Cardiac muscle cell (in vitro differentiated cells and primary cell): ENCODE data around the gene FAM120B. TPM values are rescaled to one million over a fixed set of nuclear protein-coding genes. Genes with fewer than 3 reads are reported as not detected.
A peak's percentile ranks its signal among the peaks of the same experiment; 100 is the strongest.

ENCODE experiments used
- DNase-seq, 2 donors: peaks; one replicate each; pipeline versions ENCODE4 v3.0.0 to v3.0.0-alpha.2; 2010 to 2017; ENCODE audit warnings: low read depth in 1 of 2, low spot score in 1 of 2
- H3K27ac ChIP-seq: fragments of 200-600 bp; sonication (generic); 2 replicates; pipeline ENCODE4 v1.5.1; 2016
- H3K27me3 ChIP-seq: fragments of 200-600 bp; sonication (generic); 2 replicates; pipeline ENCODE4 v1.6.0; 2016; ENCODE audit warnings: control low read depth
- H3K36me3 ChIP-seq: fragments of 200-600 bp; sonication (generic); 2 replicates; pipeline ENCODE4 v1.5.1; 2016; ENCODE audit warnings: control low read depth
- H3K4me1 ChIP-seq: fragments of 200-600 bp; sonication (generic); 2 replicates; pipeline ENCODE4 v1.8.1; 2017; ENCODE audit warnings: low read depth, mild to moderate bottlenecking, mixed run types
- H3K4me3 ChIP-seq: fragments of 200-600 bp; sonication (generic); 2 replicates; pipeline ENCODE4 v1.5.1; 2016; ENCODE audit warnings: mild to moderate bottlenecking
- H3K9me3 ChIP-seq: fragments of 200-600 bp; sonication (generic); 2 replicates; pipeline ENCODE4 v1.5.1; 2017; ENCODE audit warnings: low read depth, mild to moderate bottlenecking, control low read depth
- CTCF ChIP-seq: IDR thresholded peaks from 2 replicates; pipeline ENCODE4 v1.5.1; 2012; ENCODE audit warnings: low read depth, mild to moderate bottlenecking, low read length
- polyA plus RNA-seq: library from polyadenylated mRNA; unstranded; fragments of >200 nt; fragmentation: Nextera tagmentation; extraction: Ambion mirVana; gene quantifications from 2 replicates; pipeline ENCODE4 v1.2.1, GENCODE V29; 2016
- total RNA-seq: library from RNA; depleted of rRNA; stranded (reverse); fragments of >200 nt; gene quantifications from 2 replicates; pipeline ENCODE4 v1.2.3, GENCODE V29; 2016

FAM120B gene
- total and polyA plus RNA-seq, 2 experiments from 2014 or later: 13.2 to 24.9 TPM

- no peaks in the 10 kb centered on the region for H3K9me3 ChIP-seq
These were observed 129.2 kb downstream of the FAM120B start for GRCh38 chr6:170435766-170436165.

GRCh38 chr6:170436209-170436809, 129.8 kb downstream of the FAM120B start:
- Histone ChIP-seq H3K4me1 (peaks cover 21% of the 10 kb centered on the region), H3K27me3 (no peaks in the 10 kb centered on the region), H3K9me3 (no peaks in the 10 kb centered on the region), H3K27ac (no peak overlapping the region), H3K36me3 (no peaks in the 10 kb centered on the region), H3K4me3 (no peak overlapping the region)
- no peak for DNase-seq
- no peak for TF ChIP-seq CTCF

More at GRCh38 chr6:170435766-170436165, 129.2 kb downstream of the FAM120B start:
- no peak for DNase-seq
- no peak overlapping the region for H3K27ac ChIP-seq
- no peaks in the 10 kb centered on the region for H3K36me3 ChIP-seq
- peaks cover 21% of the 10 kb centered on the region for H3K4me1 ChIP-seq
- no peak for TF ChIP-seq CTCF
- H3K4me3 ChIP-seq: no peak overlapping the region
- H3K27me3 ChIP-seq: no peaks in the 10 kb centered on the region

GRCh38 chr6:170437719-170438401, 131.3 kb downstream of the FAM120B start:
- no peak for TF ChIP-seq CTCF
- peak overlapping the region; percentile 71 for H3K27ac ChIP-seq

GRCh38 chr6:170438402-170438753, 131.8 kb downstream of the FAM120B start:
- Histone ChIP-seq H3K27ac (peak overlapping the region; percentile 71), H3K36me3 (no peaks in the 10 kb centered on the region), H3K4me1 (peaks cover 21% of the 10 kb centered on the region), H3K4me3 (no peak overlapping the region), H3K9me3 (no peaks in the 10 kb centered on the region), H3K27me3 (no peaks in the 10 kb centered on the region)
- peak; percentile 93 to 97 for DNase-seq
- TF ChIP-seq CTCF: no peak

More at GRCh38 chr6:170437719-170438401, 131.3 kb downstream of the FAM120B start:
- Histone ChIP-seq H3K9me3 (no peaks in the 10 kb centered on the region), H3K4me3 (no peak overlapping the region), H3K4me1 (peaks cover 21% of the 10 kb centered on the region), H3K36me3 (no peaks in the 10 kb centered on the region), H3K27me3 (no peaks in the 10 kb centered on the region)
- no peak for DNase-seq

- no peak for TF ChIP-seq CTCF
- no peak overlapping the region for H3K4me3 ChIP-seq
- no peaks in the 10 kb centered on the region for H3K9me3 ChIP-seq
- no peak for DNase-seq
- no peaks in the 10 kb centered on the region for H3K27me3 ChIP-seq
- no peaks in the 10 kb centered on the region for H3K36me3 ChIP-seq
- H3K27ac ChIP-seq: peak overlapping the region; percentile 16
- H3K4me1 ChIP-seq: peaks cover 21% of the 10 kb centered on the region
These were observed 132.3 kb downstream of the FAM120B start for GRCh38 chr6:170438861-170439260.
